Central memory CD8-positive, alpha-beta T cell (primary cell): ENCODE measurements around the gene CAMSAP1.

Experiments used
- ATAC-seq: fragments of 150-1000 bp; cut with Tn5 transposase; replicated peaks from 2 replicates; pipeline ENCODE4 v1.10.0; 2022; ENCODE audit warnings: mild to moderate bottlenecking, moderate FRiP score, moderate number of reproducible peaks; ENCODE audit not compliant: poor library complexity, severe bottlenecking; ENCODE audit errors: extremely low read depth
- DNase-seq, 2 donors: peaks; one replicate each; pipeline ENCODE4 v3.0.0; 2021; ENCODE audit warnings: low spot score in 2 of 2
- H3K27ac Mint-ChIP-seq: one replicate; pipeline ENCODE4 v1.8.0; 2022; ENCODE audit warnings: low read depth, mild to moderate bottlenecking, moderate library complexity, mixed read lengths
- H3K27me3 Mint-ChIP-seq: one replicate; pipeline ENCODE4 v1.8.0; 2022; ENCODE audit warnings: mixed read lengths
- H3K36me3 Mint-ChIP-seq: one replicate; pipeline ENCODE4 v1.8.0; 2022; ENCODE audit warnings: mild to moderate bottlenecking, moderate library complexity, mixed read lengths; ENCODE audit not compliant: insufficient read depth
- H3K4me1 Mint-ChIP-seq: one replicate; pipeline ENCODE4 v1.8.0; 2022; ENCODE audit warnings: mixed read lengths
- H3K4me3 Mint-ChIP-seq: one replicate; pipeline ENCODE4 v1.8.0; 2022; ENCODE audit warnings: mild to moderate bottlenecking, moderate library complexity, mixed read lengths
- H3K9me3 Mint-ChIP-seq: one replicate; pipeline ENCODE4 v1.8.0; 2022; ENCODE audit warnings: mixed read lengths

The CAMSAP1 gene

DNA sequence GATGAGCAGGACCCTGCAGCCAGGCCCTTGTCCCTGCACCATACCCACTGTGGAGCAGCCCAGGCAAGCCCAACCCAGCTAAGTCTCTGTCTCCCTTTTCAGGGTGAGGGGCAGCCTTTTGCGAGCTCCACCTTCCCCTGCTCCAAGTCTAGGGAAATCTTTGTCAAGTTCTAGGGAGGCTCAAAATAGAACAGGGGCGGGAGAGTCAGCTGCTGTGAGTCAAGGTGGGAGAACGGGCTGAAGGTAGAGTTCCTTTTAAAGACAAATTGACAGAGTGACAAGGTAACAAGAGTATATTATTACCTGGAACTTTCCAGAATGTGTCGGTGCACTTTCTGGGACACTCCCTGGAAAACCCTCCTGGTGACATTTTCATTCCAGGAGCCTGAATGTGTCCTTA lies 140.6 kb downstream of the CAMSAP1 start:
- Mint-ChIP-seq H3K27ac (no peak overlapping the region), H3K4me3 (no peak overlapping the region), H3K4me1 (no peaks in the 10 kb centered on the region), H3K27me3 (peaks cover 2% of the 10 kb centered on the region), H3K9me3 (no peaks in the 10 kb centered on the region), H3K36me3 (no peaks in the 10 kb centered on the region)
- DNase-seq (no peak), ATAC-seq (no peak)

DNA sequence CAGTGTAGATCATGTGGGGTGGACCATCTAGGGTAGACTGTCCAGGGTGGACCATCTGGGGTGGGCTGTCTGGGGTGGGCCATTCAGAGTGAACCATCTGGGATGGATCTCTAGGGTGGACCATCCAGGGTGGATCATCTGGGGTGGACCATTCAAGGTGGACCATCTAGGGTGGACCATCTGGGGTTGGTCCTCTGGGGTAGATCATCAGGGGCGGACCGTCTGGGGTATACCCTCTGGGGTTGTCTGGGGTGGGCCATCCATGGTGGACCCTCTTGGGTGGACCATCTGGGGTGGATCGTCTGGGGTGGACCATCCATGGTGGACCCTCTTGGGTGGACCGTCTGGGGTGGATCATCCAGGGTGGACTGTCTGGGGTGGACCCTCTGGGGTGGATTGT lies 141.1 kb downstream of the CAMSAP1 start:
- Mint-ChIP-seq H3K4me3 (no peak overlapping the region), H3K27me3 (peaks cover 6% of the 10 kb centered on the region), H3K4me1 (no peaks in the 10 kb centered on the region), H3K9me3 (no peaks in the 10 kb centered on the region), H3K27ac (no peak overlapping the region), H3K36me3 (no peaks in the 10 kb centered on the region)
- ATAC-seq (no peak), DNase-seq (no peak)

DNA sequence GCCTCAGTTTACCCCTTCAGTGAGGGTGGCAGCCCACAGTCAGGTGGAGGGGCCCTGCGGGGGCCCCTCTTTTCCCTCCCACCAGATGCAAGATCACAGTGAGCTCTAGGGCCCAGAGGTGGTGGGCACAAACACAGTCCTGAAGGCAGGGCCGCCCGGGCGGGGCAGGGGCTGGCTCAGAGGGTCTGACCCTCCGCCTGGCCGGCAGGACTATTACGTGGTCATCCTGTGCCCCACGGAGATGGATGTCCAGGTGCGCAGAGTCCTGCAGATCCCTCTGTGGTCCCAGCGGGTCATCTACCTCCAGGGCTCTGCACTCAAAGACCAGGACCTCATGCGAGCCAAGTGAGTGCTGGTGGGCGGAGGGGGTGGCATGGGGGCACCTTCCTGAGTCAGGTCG lies 141.9 kb downstream of the CAMSAP1 start:
- H3K4me3 Mint-ChIP-seq, result no peak overlapping the region
- peaks cover 9% of the 10 kb centered on the region for H3K27me3 Mint-ChIP-seq
- DNase-seq (no peak), ATAC-seq (no peak)
- H3K36me3 Mint-ChIP-seq, result no peaks in the 10 kb centered on the region
- no peaks in the 10 kb centered on the region for H3K9me3 Mint-ChIP-seq
- no peaks in the 10 kb centered on the region for H3K4me1 Mint-ChIP-seq
- no peak overlapping the region for H3K27ac Mint-ChIP-seq

DNA sequence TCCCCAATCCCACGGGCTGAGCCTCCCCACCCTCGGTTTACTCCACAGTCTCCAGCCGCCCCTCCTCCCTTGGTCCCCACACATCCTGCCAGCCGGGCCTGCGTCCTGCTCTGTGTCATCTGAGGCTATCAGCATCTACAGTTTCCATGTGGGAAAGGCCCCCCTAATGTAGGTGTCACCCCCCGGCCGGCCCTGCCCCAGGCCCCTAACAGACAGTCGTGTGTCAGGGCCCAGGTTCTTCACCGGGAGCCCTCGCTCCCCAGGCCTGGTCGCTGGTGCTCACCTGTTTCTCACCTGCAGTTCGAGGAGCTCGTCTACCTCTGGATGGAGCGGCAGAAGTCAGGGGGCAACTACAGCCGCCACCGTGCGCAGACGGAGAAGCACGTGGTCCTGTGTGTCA lies 142.6 kb downstream of the CAMSAP1 start:
- ATAC-seq (no peak), DNase-seq (no peak)
- Mint-ChIP-seq H3K27ac (no peak overlapping the region), H3K9me3 (no peaks in the 10 kb centered on the region), H3K4me3 (no peak overlapping the region), H3K27me3 (peaks cover 9% of the 10 kb centered on the region), H3K36me3 (no peaks in the 10 kb centered on the region), H3K4me1 (no peaks in the 10 kb centered on the region)

DNA sequence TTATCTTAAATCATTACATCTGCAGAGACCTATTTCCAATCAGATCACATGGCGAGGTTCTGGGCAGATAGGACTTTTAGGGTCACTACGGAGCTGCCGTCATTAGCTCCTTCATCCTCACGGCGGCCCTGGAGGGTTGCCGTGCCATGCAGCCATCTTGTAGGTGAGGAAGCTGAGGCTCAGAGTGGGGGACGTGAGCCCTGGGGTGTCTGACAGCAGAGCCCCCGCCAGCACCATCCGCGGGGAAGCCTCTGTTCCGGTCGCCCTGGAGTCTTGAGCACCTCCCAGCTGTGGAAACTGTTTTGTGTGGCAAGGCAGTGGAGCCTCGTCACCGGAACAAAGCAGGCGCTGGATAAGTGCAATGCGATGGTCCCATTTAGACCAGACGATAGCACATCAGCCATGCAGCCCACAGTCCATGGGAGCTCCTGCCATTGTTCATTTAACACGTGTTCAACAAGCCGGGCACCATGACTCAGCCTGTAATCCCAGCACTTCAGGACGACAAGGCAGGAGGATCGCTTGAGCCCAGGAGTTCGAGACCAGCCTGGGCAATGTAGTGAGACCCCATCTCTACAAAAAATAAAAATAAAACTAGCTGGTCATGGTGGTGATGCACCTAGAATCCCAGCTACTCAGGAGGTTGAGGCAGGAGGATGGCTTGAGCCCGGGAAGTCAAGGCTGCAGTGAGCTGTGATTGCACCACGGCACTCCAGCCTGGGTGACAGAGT lies 143.5 kb downstream of the CAMSAP1 start:
- ATAC-seq, result no peak
- Mint-ChIP-seq H3K27ac (no peak overlapping the region), H3K27me3 (peaks cover 9% of the 10 kb centered on the region), H3K9me3 (no peaks in the 10 kb centered on the region), H3K4me3 (no peak overlapping the region), H3K36me3 (no peaks in the 10 kb centered on the region), H3K4me1 (no peaks in the 10 kb centered on the region)
- no peak for DNase-seq

DNA sequence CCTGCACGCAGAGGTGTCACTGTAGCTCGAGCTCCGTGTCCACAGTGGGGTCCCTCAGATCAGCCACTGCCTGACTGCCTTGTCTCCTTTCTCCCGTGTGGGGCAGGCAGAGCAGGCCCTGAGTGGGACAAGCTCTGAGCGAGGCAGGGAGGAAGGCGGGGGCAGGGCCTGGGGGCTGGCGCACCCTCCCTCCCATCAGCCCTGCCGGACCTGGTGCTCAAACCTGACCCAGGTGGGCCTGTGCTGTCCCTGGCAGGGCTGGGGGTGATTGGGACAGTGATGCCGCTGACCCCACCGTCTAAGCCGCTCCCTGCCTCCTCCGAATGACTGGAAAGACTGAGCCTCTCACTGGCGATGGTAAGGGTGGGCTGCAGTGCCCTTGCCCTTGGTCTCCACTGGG lies 144.4 kb downstream of the CAMSAP1 start:
- no peaks in the 10 kb centered on the region for H3K9me3 Mint-ChIP-seq
- no peaks in the 10 kb centered on the region for H3K36me3 Mint-ChIP-seq
- DNase-seq, result no peak
- no peak overlapping the region for H3K27ac Mint-ChIP-seq
- no peak for ATAC-seq
- no peak overlapping the region for H3K4me3 Mint-ChIP-seq
- no peaks in the 10 kb centered on the region for H3K4me1 Mint-ChIP-seq
- H3K27me3 Mint-ChIP-seq, result peaks cover 9% of the 10 kb centered on the region

DNA sequence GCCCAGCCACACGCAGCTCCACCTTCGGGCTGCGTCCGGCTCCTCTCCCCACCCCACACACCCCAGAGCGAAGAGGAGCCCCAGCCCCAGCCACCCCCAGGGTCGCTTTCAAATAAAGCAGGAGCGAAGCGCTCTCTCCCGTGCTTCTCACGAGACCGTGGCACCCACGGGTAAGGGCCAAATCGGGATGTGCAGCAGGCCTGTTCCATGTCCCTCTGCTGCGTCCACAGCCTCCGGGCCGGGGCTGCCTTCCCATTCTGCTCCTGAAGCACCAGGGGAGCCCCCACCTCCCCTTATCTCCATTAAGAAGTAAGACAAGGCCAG lies 145.5 kb downstream of the CAMSAP1 start:
- ATAC-seq (no peak), DNase-seq (no peak)
- Mint-ChIP-seq H3K27ac (no peak overlapping the region), H3K4me1 (no peaks in the 10 kb centered on the region), H3K9me3 (no peaks in the 10 kb centered on the region), H3K4me3 (no peak overlapping the region), H3K27me3 (peaks cover 9% of the 10 kb centered on the region), H3K36me3 (no peaks in the 10 kb centered on the region)

DNA sequence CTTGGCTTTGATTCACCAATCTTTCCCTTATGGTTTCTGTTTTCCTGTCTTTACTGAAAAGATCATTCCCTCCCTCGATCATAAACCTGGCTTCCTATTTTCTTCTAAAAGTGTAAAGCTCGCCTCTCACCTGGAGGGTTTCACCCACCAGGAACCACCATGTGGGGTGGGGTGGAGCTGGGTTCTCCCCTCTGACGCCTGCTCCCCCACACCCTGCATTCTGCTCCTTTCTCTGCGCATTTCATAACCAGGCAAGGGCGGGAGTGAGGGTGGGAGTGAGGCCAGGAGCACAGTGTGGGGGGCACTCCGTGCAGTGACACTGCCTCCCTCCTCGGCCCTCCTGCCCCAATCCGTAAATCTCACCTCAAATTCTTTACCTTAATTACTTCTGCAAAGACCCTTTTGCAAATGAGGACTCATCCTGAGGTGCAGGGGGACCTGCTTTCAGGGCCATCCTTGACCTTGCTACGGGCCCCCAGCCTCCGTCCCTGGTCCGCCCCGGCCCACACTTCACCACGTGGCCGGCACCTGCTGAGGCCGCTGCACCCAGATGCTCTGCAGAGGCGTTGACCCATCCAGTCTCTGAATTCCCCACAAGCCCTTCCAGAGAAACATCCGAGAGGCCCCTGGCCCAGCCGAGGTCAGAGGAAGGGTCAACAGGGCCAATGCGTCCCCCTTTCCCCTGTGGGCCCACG lies 146.0 kb downstream of the CAMSAP1 start:
- no peak overlapping the region for H3K27ac Mint-ChIP-seq
- H3K4me1 Mint-ChIP-seq, result no peaks in the 10 kb centered on the region
- peaks cover 9% of the 10 kb centered on the region for H3K27me3 Mint-ChIP-seq
- ATAC-seq (no peak), DNase-seq (no peak)
- no peaks in the 10 kb centered on the region for H3K36me3 Mint-ChIP-seq
- H3K4me3 Mint-ChIP-seq, result no peak overlapping the region
- no peaks in the 10 kb centered on the region for H3K9me3 Mint-ChIP-seq

DNA sequence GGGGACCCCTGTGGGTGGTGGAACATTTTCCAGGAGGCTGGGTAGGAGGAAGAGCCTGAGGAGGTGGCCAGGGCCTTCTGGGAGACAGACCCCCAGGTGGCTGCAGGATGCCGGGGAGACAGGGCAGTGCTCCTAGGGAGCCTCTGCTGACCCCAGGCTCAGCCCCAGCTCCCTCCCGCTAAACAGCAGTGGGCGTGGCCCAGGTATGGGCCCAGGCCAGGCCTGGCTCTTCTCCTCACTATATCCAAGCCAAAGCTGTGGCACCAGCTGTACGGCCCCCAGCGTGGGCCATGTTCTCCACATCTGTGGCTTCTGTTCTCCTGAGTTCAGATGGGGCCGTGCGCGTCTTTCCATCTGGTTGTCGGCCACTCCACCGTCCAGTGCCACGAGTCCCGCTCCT lies 146.9 kb downstream of the CAMSAP1 start:
- Mint-ChIP-seq H3K4me1 (no peaks in the 10 kb centered on the region), H3K36me3 (no peaks in the 10 kb centered on the region), H3K9me3 (no peaks in the 10 kb centered on the region), H3K4me3 (no peak overlapping the region), H3K27ac (no peak overlapping the region), H3K27me3 (peaks cover 9% of the 10 kb centered on the region)
- DNase-seq, result no peak
- no peak for ATAC-seq

DNA sequence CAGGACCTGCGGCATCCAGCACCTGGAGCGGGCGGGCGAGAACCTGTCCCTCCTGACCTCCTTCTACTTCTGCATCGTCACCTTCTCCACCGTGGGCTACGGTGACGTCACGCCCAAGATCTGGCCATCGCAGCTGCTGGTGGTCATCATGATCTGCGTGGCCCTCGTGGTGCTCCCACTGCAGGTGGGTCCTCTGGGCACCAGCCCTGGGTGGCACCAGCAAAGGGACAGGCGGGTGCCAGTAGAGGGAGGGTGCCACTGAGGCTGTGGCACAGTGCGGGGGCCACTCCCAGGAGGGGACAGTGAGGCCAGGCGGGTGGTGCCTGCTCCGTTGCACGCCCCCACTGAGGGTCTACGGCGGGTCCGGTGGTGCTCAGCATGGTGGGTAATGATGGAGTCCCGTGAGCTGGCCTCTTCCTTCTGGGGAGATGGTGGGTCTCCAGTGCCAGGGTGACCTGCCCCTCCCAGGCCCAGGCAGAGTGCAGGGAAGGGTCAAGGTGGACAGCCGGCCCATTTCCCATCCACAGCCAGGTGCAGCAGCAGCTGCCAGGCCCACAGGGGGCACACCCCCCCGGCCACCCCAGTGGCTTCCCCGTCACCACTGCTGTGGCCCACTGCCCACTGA lies 147.6 kb downstream of the CAMSAP1 start:
- no peaks in the 10 kb centered on the region for H3K9me3 Mint-ChIP-seq
- H3K27ac Mint-ChIP-seq, result no peak overlapping the region
- ATAC-seq (no peak), DNase-seq (no peak)
- H3K4me1 Mint-ChIP-seq, result no peaks in the 10 kb centered on the region
- no peaks in the 10 kb centered on the region for H3K36me3 Mint-ChIP-seq
- H3K4me3 Mint-ChIP-seq, result no peak overlapping the region
- peaks cover 9% of the 10 kb centered on the region for H3K27me3 Mint-ChIP-seq

DNA sequence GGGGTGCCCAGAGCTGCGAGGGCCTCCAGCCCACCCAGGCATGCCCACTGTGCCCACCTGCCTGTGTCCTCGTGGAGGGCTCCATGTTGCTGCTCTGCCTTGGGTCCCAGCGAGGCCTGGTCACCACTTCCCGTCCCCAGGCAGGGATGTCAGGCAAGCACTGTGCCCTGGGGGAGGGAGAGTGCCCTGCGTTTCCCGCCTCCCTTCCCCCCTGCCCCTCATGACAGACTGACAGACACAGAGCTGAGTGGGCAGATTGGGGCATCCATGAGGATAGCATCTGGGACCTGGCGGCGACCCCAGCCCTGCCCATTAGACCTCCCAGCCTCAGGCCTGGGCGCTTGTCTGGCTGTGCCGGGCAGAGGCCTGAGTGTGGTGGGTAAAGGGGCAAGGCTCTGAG lies 148.5 kb downstream of the CAMSAP1 start:
- H3K9me3 Mint-ChIP-seq, result no peaks in the 10 kb centered on the region
- peaks cover 9% of the 10 kb centered on the region for H3K27me3 Mint-ChIP-seq
- H3K4me1 Mint-ChIP-seq, result no peaks in the 10 kb centered on the region
- H3K4me3 Mint-ChIP-seq, result no peak overlapping the region
- no peaks in the 10 kb centered on the region for H3K36me3 Mint-ChIP-seq
- H3K27ac Mint-ChIP-seq, result no peak overlapping the region
- ATAC-seq, result no peak
- DNase-seq, result no peak
